Esophagus squamous epithelium (tissue), 5 donors: ENCODE measurements around the gene GNG5. TPM values are rescaled to one million over a fixed set of nuclear protein-coding genes. Genes with fewer than 3 reads are reported as not detected.

Experiments used
- DNase-seq: peaks from one replicate; lab custom pipeline; 2025; lab: John Stamatoyannopoulos, UW
- H3K27ac ChIP-seq, 4 donors: fragments of 200-600 bp; sonication (generic); one replicate each; pipeline ENCODE4 v1.5.1; 2016 to 2019; ENCODE audit warnings: mild to moderate bottlenecking in 1 of 4
- H3K27me3 ChIP-seq, 4 donors: fragments of 200-600 bp; sonication (generic); 1 replicate in 3 of 4; 2 replicates in 1 of 4; pipeline versions ENCODE4 v1.5.1 to v1.6.0; 2017 to 2021; ENCODE audit warnings: antibody characterized with exemption in 1 of 4
- H3K36me3 ChIP-seq, 3 donors: fragments of 200-600 bp; sonication (generic); one replicate each; pipeline ENCODE4 v1.5.1; 2016 to 2019
- H3K4me1 ChIP-seq, 3 donors: fragments of 200-600 bp; sonication (generic); one replicate each; pipeline ENCODE4 v1.5.1; 2017 to 2019
- H3K4me3 ChIP-seq, 4 donors: fragments of 200-600 bp; sonication (generic); 1 replicate in 3 of 4; 2 replicates in 1 of 4; pipeline ENCODE4 v1.5.1; 2016 to 2019; ENCODE audit warnings: mild to moderate bottlenecking in 2 of 4, moderate library complexity in 1 of 4
- H3K9me3 ChIP-seq, 3 donors: fragments of 200-600 bp; sonication (generic); one replicate each; pipeline ENCODE4 v1.5.1; 2016 to 2019
- CTCF ChIP-seq, 6 experiments: fragments of 450-650 bp in 4 of 6; fragments of 200-600 bp in 2 of 6; sonication (generic) in 2 of 6; IDR thresholded peaks; one replicate each; pipeline ENCODE4 v1.5.1; 2016 to 2019; ENCODE audit warnings: antibody characterized with exemption in 6 of 6, mild to moderate bottlenecking in 4 of 6, moderate library complexity in 4 of 6
- POLR2A ChIP-seq, 4 donors: fragments of 450-650 bp; IDR thresholded peaks; one replicate each; pipeline ENCODE4 v1.6.1; 2017; ENCODE audit warnings: antibody characterized with exemption in 4 of 4, mild to moderate bottlenecking in 4 of 4, moderate library complexity in 3 of 4
- WGBS, 2 donors: methylation state at CpG; one replicate each; pipeline ENCODE4 v1.1.5; 2018; 5-methylcytosine and 5-hydroxymethylcytosine counted together
- intact Hi-C: fragments of 100-400 bp; cut with DNase I; formaldehyde crosslinking; loops from one replicate; pipeline ENCODE4 v1.15.0; 2022
- total RNA-seq, 4 donors: library from RNA; depleted of rRNA; stranded (reverse); fragments of >200 nt; gene quantifications; one replicate each; pipeline ENCODE4 v1.1.0, GENCODE V29; 2016
- donor health status: DM: yes; HTN: yes; CAD: no.

Gene GNG5
- total RNA-seq, 4 donors from 2014 or later, result 51.3 to 137 (median 82.8) TPM

- TF ChIP-seq POLR2A (IDR thresholded peaks at IDR 0.05), result no peak
- TF ChIP-seq CTCF (IDR thresholded peaks at IDR 0.05), result no peak
- peaks cover 0 to 32% (median 0%) of the 10 kb centered on the region in 4 donors for H3K27me3 ChIP-seq
- peaks cover 6 to 35% (median 12%) of the 10 kb centered on the region in 3 donors for H3K4me1 ChIP-seq
- H3K9me3 ChIP-seq, result no peaks in the 10 kb centered on the region
- H3K36me3 ChIP-seq, result peaks cover 0 to 37% (median 0%) of the 10 kb centered on the region in 3 donors
- no peak for DNase-seq
- H3K4me3 ChIP-seq, result peak overlapping the region; percentile 64 to 92 (median 75)
- intact Hi-C loops, result no loop called here
- H3K27ac ChIP-seq, result peak overlapping the region; percentile 84 to 93 (median 88)
- 2 to 3% methylated on average over 9 of the region's 9 CpGs for WGBS, 2 donors
Observed at GRCh38 chr1:84479998-84480397, 26.4 kb downstream of the GNG5 start.

GRCh38 chr1:84478876-84479868 lies 27.2 kb downstream of the GNG5 start, which contains the start of gene RPF1:
Gene RPF1 (plus strand): TSS chr1:84479266. CDS start chr1:84479282, 16 bp downstream.
- peaks cover 6 to 35% (median 12%) of the 10 kb centered on the region in 3 donors for H3K4me1 ChIP-seq
- intact Hi-C loops, result no loop called here
- H3K27ac ChIP-seq, result peak within 1 kb of the TSS; percentile 84 to 93 (median 88)
- TF ChIP-seq CTCF (IDR thresholded peaks at IDR 0.05) (peak in 1 of 6 experiments; percentile 11), POLR2A (IDR thresholded peaks at IDR 0.05) (peak in 2 of 4 donors; percentile 48 to 76)
- H3K36me3 ChIP-seq, result peaks cover 0 to 29% (median 0%) of the 10 kb centered on the region in 3 donors
- peak within 1 kb of the TSS; percentile 64 to 92 (median 75) for H3K4me3 ChIP-seq
- no peaks in the 10 kb centered on the region for H3K9me3 ChIP-seq
- DNase-seq, result peak; percentile 13
- WGBS, 2 donors, result 3% methylated on average over 44 to 48 of the region's 51 CpGs
- peaks cover 0 to 40% (median 0%) of the 10 kb centered on the region in 4 donors for H3K27me3 ChIP-seq

- peaks cover 0 to 70% (median 0%) of the 10 kb centered on the region in 4 donors for H3K27me3 ChIP-seq
- peaks cover 6 to 20% (median 12%) of the 10 kb centered on the region in 3 donors for H3K4me1 ChIP-seq
- H3K4me3 ChIP-seq, result no peak overlapping the region
- H3K9me3 ChIP-seq, result no peaks in the 10 kb centered on the region
- WGBS, 2 donors, result 63 to 68% methylated on average over 1 of the region's 1 CpG
- no peak overlapping the region for H3K27ac ChIP-seq
- TF ChIP-seq POLR2A (IDR thresholded peaks at IDR 0.05) (no peak), CTCF (IDR thresholded peaks at IDR 0.05) (no peak)
- no peak for DNase-seq
- intact Hi-C loops, result no loop called here
- peaks cover 0 to 2% (median 0%) of the 10 kb centered on the region in 3 donors for H3K36me3 ChIP-seq
Observed at GRCh38 chr1:84476225-84476624, 30.2 kb downstream of the GNG5 start.

GRCh38 chr1:84467298-84467697 lies 39.1 kb downstream of the GNG5 start:
- H3K9me3 ChIP-seq, result no peaks in the 10 kb centered on the region
- peaks cover 0 to 90% (median 2%) of the 10 kb centered on the region in 4 donors for H3K27me3 ChIP-seq
- TF ChIP-seq CTCF (IDR thresholded peaks at IDR 0.05), result no peak
- no peak for TF ChIP-seq POLR2A (IDR thresholded peaks at IDR 0.05)
- intact Hi-C loops, result no loop called here
- no peak overlapping the region for H3K4me3 ChIP-seq
- no peaks in the 10 kb centered on the region for H3K4me1 ChIP-seq
- no peaks in the 10 kb centered on the region for H3K36me3 ChIP-seq
- no peak overlapping the region for H3K27ac ChIP-seq
- no peak for DNase-seq

- Histone ChIP-seq H3K27me3 (peaks cover 0 to 83% (median 0%) of the 10 kb centered on the region in 4 donors), H3K4me3 (no peak overlapping the region), H3K9me3 (no peaks in the 10 kb centered on the region), H3K27ac (no peak overlapping the region), H3K4me1 (no peaks in the 10 kb centered on the region), H3K36me3 (no peaks in the 10 kb centered on the region)
- 60 to 64% methylated on average over 1 of the region's 1 CpG for WGBS, 2 donors
- DNase-seq, result no peak
- intact Hi-C loops, result no loop called here
- no peak for TF ChIP-seq POLR2A (IDR thresholded peaks at IDR 0.05)
Observed at GRCh38 chr1:84462118-84462517, 44.3 kb downstream of the GNG5 start.
